ENCODE measurements around the gene F10. TPM values are rescaled to one million over a fixed set of nuclear protein-coding genes. Genes with fewer than 3 reads are reported as not detected.

Gene F10
- total RNA-seq, 2 donors from 2014 or later: 18.7 to 32.4 TPM

DNA sequence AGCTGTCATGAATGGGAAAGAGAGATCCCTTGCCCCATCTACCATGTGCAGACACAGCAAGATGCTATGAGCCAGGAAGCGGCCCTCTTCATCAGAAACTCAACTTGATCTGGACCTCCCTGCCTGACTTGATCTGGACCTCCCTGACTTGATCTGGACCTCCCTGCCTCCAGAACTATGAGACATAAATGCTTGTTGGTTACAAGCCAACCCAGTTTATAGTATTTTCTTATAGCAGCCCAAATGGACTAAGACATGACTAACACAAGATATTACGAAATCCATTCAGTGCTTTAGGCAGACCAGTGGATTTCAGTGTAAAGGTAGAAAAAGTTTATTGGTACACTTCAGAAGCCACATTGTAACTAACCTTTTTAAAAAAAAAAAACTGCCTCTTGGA lies 70.3 kb downstream of the F10 start:
- Histone ChIP-seq H3K4me1 (ENCODE audit: control insufficient read depth, insufficient read depth, low read length) (no peaks in the 10 kb centered on the region), H3K9ac (ENCODE audit: extremely low read depth, low read length, poor library complexity, severe bottlenecking) (no peak overlapping the region), H3K27me3 (ENCODE audit: control insufficient read depth, insufficient read depth, low read length, poor library complexity, severe bottlenecking) (no peaks in the 10 kb centered on the region), H3K4me3 (ENCODE audit: low read length) (no peak overlapping the region), H3K27ac (ENCODE audit: low read depth, low read length) (no peak overlapping the region), H3K36me3 (ENCODE audit: control insufficient read depth, insufficient read depth, low read length) (peaks cover 93% of the 10 kb centered on the region), H3K9me3 (ENCODE audit: control insufficient read depth, low read length) (no peaks in the 10 kb centered on the region)
- TF ChIP-seq, protein P1, sequence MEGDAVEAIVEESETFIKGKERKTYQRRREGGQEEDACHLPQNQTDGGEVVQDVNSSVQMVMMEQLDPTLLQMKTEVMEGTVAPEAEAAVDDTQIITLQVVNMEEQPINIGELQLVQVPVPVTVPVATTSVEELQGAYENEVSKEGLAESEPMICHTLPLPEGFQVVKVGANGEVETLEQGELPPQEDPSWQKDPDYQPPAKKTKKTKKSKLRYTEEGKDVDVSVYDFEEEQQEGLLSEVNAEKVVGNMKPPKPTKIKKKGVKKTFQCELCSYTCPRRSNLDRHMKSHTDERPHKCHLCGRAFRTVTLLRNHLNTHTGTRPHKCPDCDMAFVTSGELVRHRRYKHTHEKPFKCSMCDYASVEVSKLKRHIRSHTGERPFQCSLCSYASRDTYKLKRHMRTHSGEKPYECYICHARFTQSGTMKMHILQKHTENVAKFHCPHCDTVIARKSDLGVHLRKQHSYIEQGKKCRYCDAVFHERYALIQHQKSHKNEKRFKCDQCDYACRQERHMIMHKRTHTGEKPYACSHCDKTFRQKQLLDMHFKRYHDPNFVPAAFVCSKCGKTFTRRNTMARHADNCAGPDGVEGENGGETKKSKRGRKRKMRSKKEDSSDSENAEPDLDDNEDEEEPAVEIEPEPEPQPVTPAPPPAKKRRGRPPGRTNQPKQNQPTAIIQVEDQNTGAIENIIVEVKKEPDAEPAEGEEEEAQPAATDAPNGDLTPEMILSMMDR (conservative IDR thresholded peaks at IDR 0.05): no peak
- DNase-seq: no peak
- WGBS, 2 experiments (ENCODE audit: insufficient coverage in 1 of 2, insufficient read length in 1 of 2): 85% methylated on average over 2 of the region's 2 CpGs; no CpG with 5 or more reads in 1 of the 2 experiments
- Mint-ChIP-seq H3K4me3 (no peak overlapping the region), H3K36me3 (ENCODE audit: low read depth) (peaks cover 80% of the 10 kb centered on the region), H3K27ac (peak overlapping the region; percentile 5), H3K27me3 (ENCODE audit: insufficient read depth) (no peaks in the 10 kb centered on the region), H3K9me3 (peaks cover 3% of the 10 kb centered on the region), H3K4me1 (peaks cover under 1% of the 10 kb centered on the region)

DNA sequence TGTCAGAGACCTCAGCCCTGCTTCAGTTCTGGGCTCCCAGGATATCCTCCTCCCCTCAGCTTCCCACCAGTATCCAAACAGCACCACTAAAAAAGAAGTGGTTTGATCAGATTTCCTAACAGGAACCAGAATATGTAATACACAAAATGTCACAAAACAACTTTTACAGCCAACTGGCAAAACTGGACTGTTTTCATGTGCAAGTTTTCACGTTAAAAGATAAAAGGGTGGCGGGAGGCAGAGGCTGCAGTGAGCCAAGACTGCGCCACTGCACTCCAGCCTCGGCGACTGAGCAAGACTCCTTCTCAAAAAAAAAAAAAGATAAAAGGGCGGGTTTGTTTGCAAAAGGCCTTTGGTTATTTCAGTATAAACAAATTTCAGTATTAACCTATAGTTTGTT lies 72.8 kb downstream of the F10 start:
- Mint-ChIP-seq H3K36me3 (ENCODE audit: low read depth) (peaks cover 80% of the 10 kb centered on the region), H3K27me3 (ENCODE audit: insufficient read depth) (no peaks in the 10 kb centered on the region), H3K27ac (no peak overlapping the region), H3K9me3 (no peaks in the 10 kb centered on the region), H3K4me1 (peaks cover 16% of the 10 kb centered on the region), H3K4me3 (no peak overlapping the region)
- peaks cover 93% of the 10 kb centered on the region for H3K36me3 ChIP-seq (ENCODE audit: control insufficient read depth, insufficient read depth, low read length)
- TF ChIP-seq, protein P1 (conservative IDR thresholded peaks at IDR 0.05): no peak
- peaks cover 10% of the 10 kb centered on the region for H3K4me1 ChIP-seq (ENCODE audit: control insufficient read depth, insufficient read depth, low read length)
- no peak overlapping the region for H3K9ac ChIP-seq (ENCODE audit: extremely low read depth, low read length, poor library complexity, severe bottlenecking)
- no peaks in the 10 kb centered on the region for H3K27me3 ChIP-seq (ENCODE audit: control insufficient read depth, insufficient read depth, low read length, poor library complexity, severe bottlenecking)
- H3K9me3 ChIP-seq (ENCODE audit: control insufficient read depth, low read length): no peaks in the 10 kb centered on the region
- no peak for DNase-seq
- H3K27ac ChIP-seq (ENCODE audit: low read depth, low read length): no peak overlapping the region
- 92 to 97% methylated on average over 2 to 5 of the region's 6 CpGs for WGBS, 2 experiments (ENCODE audit: insufficient coverage in 1 of 2, insufficient read length in 1 of 2)
- no peak overlapping the region for H3K4me3 ChIP-seq (ENCODE audit: low read length)

GRCh38 chr13:113196970-113197737 lies 74.6 kb downstream of the F10 start:
- no peaks in the 10 kb centered on the region for H3K27me3 Mint-ChIP-seq (ENCODE audit: insufficient read depth)
- TF ChIP-seq, protein P1 (conservative IDR thresholded peaks at IDR 0.05): no peak
- peaks cover 73% of the 10 kb centered on the region for H3K36me3 Mint-ChIP-seq (ENCODE audit: low read depth)
- no peaks in the 10 kb centered on the region for H3K9me3 ChIP-seq (ENCODE audit: control insufficient read depth, low read length)
- peaks cover 16% of the 10 kb centered on the region for H3K4me1 Mint-ChIP-seq
- no peak overlapping the region for H3K27ac ChIP-seq (ENCODE audit: low read depth, low read length)
- no peak overlapping the region for H3K4me3 ChIP-seq (ENCODE audit: low read length)
- H3K27ac Mint-ChIP-seq: peak overlapping the region; percentile 37
- H3K4me1 ChIP-seq (ENCODE audit: control insufficient read depth, insufficient read depth, low read length): peaks cover 10% of the 10 kb centered on the region
- no peaks in the 10 kb centered on the region for H3K9me3 Mint-ChIP-seq
- H3K36me3 ChIP-seq (ENCODE audit: control insufficient read depth, insufficient read depth, low read length): peaks cover 80% of the 10 kb centered on the region
- H3K4me3 Mint-ChIP-seq: no peak overlapping the region
- 95 to 96% methylated on average over 8 to 9 of the region's 9 CpGs for WGBS, 2 experiments (ENCODE audit: insufficient coverage in 1 of 2, insufficient read length in 1 of 2)
- H3K9ac ChIP-seq (ENCODE audit: extremely low read depth, low read length, poor library complexity, severe bottlenecking): no peak overlapping the region
- H3K27me3 ChIP-seq (ENCODE audit: control insufficient read depth, insufficient read depth, low read length, poor library complexity, severe bottlenecking): no peaks in the 10 kb centered on the region
- DNase-seq: no peak

Other genes with a start within 250 kb of the F10 start
- 10 to 100 TPM; 48.0 to 49.9 TPM for gene MCF2L, start 153.6 kb upstream of the F10 start, total RNA-seq
- 1 to 10 TPM; 4.7 to 6.4 TPM for gene F7, start 17.0 kb upstream of the F10 start, total RNA-seq
- gene PROZ, start 35.8 kb downstream of the F10 start, total RNA-seq: under 1 TPM; 0.40 to 0.84 TPM
- gene PCID2, start 85.9 kb downstream of the F10 start, total RNA-seq: 10 to 100 TPM; 70.5 to 71.7 TPM
- gene CUL4A, start 86.8 kb downstream of the F10 start, total RNA-seq: 10 to 100 TPM; 92.9 to 99.4 TPM
- gene LAMP1, start 174.4 kb downstream of the F10 start, total RNA-seq: 100 to 1,000 TPM; 153 to 160 TPM
- gene GRTP1, start 241.3 kb downstream of the F10 start, total RNA-seq: 10 to 100 TPM; 31.4 to 35.1 TPM